DOHH2 (cell line): ENCODE measurements around the gene AVPI1.

ENCODE experiments used
- H3F3A ChIP-seq: fragments of 200-600 bp; sonication (generic), shearing (Covaris generic); 2 replicates; pipeline ENCODE4 v1.6.0; 2016; ENCODE audit warnings: antibody characterized with exemption, mild to moderate bottlenecking; ENCODE audit not compliant: control insufficient read depth, insufficient read depth
- H3K27ac ChIP-seq: fragments of 200-600 bp; sonication (generic); 2 replicates; pipeline ENCODE4 v1.5.1; 2014; ENCODE audit warnings: low read depth, mild to moderate bottlenecking, low read length, moderate library complexity
- H3K27me3 ChIP-seq: fragments of 200-600 bp; sonication (generic); 2 replicates; pipeline ENCODE4 v1.6.1; 2014; ENCODE audit warnings: mild to moderate bottlenecking, low read length, mixed read lengths; ENCODE audit not compliant: control insufficient read depth
- H3K36me3 ChIP-seq: fragments of 200-600 bp; sonication (generic); 2 replicates; pipeline ENCODE4 v1.6.1; 2014; ENCODE audit warnings: mild to moderate bottlenecking, low read length, moderate library complexity, mixed read lengths; ENCODE audit not compliant: control insufficient read depth
- H3K4me1 ChIP-seq: fragments of 200-600 bp; sonication (generic); 2 replicates; pipeline ENCODE4 v1.6.1; 2014; ENCODE audit warnings: mild to moderate bottlenecking, low read length, mixed read lengths; ENCODE audit not compliant: control insufficient read depth
- H3K4me2 ChIP-seq: fragments of 200-600 bp; sonication (generic); 2 replicates; pipeline ENCODE4 v1.6.0; 2014; ENCODE audit warnings: mild to moderate bottlenecking, low read length, moderate library complexity
- H3K4me3 ChIP-seq: fragments of 200-600 bp; sonication (generic); 2 replicates; pipeline ENCODE4 v1.5.1; 2014; ENCODE audit warnings: mild to moderate bottlenecking, low read length, mixed read lengths
- H3K79me2 ChIP-seq: fragments of 200-600 bp; sonication (generic); 2 replicates; pipeline ENCODE4 v1.6.1; 2014; ENCODE audit warnings: mild to moderate bottlenecking, low read length, mixed read lengths; ENCODE audit not compliant: control insufficient read depth
- H3K9me2 ChIP-seq: fragments of 200-600 bp; sonication (generic); replicated peaks from 2 replicates; pipeline ENCODE4 v1.6.1; 2014; ENCODE audit warnings: mild to moderate bottlenecking, low read length, mixed read lengths; ENCODE audit not compliant: control insufficient read depth
- H3K9me3 ChIP-seq: fragments of 200-600 bp; sonication (generic); 2 replicates; pipeline ENCODE4 v1.6.1; 2014; ENCODE audit warnings: antibody characterized with exemption, low read length, mixed read lengths; ENCODE audit not compliant: control insufficient read depth, insufficient read depth
- H4K20me1 ChIP-seq: fragments of 200-600 bp; sonication (generic); 2 replicates; pipeline ENCODE4 v1.6.0; 2014; ENCODE audit warnings: low read depth, mild to moderate bottlenecking, antibody characterized with exemption, low read length, moderate library complexity; ENCODE audit not compliant: control insufficient read depth, insufficient read depth
- EZH2phosphoT487 ChIP-seq: fragments of 200-600 bp; sonication (generic); IDR thresholded peaks from 2 replicates; pipeline ENCODE4 v1.6.1; 2017; ENCODE audit warnings: borderline replicate concordance, mild to moderate bottlenecking, antibody characterized with exemption, low read length, moderate library complexity, mixed read lengths
- TF ChIP-seq, protein P1 (sequence below): fragments of 200-600 bp; sonication (generic); IDR thresholded peaks from one replicate; pipeline ENCODE4 v1.5.1; 2014; ENCODE audit warnings: antibody characterized with exemption, mild to moderate bottlenecking, low read depth, low read length; ENCODE audit not compliant: poor library complexity, severe bottlenecking

The AVPI1 gene

DNA sequence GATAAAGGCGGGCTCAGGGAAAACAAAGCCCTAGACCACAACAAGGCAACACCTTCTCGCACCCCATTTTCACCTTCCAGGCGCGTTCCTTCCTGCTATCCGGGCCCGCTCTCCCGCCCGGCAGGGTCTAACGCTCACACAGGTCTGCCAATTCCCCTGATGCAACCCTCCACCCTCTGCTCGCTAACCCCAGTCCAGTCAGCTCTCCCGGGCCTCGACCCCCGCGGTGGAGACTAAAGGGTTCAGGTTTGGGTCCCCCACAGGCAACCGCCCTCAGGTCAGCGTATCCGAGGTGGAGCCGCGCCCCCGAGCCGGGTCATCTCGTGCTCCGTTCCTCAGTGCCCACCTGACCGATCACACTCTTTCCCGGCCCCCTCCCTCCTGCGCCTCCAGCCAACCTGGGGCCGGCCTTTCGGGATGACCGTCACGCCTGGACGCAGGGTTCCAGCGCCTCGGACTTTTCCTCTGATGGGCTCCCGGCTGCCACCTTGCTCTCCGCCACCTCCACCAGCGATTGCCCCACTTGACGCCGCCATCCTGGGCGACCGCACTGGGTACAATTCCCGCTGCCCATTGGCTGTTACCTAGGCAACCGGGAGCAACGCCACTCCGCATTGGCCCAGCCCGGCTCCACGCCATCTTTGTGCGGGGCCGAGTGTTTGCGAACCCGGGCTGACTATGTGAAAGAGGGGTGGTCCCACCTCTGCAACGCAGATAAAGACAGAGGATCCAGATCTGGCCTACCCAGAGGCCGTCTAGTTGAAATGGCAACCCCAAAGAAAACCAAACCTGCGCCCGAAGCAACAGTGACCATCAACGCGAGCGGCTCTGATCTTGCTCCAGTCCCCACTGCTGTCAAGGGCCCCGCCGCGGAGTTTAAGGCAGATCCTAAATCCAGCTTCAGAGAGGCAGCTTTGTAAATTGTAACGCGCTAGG is 53.8 kb downstream of the AVPI1 start, which contains the start of gene MORN4:
TSS of gene MORN4 (minus strand) at position 552 of the 936 bp plus-strand sequence. CDS start 13,847 bp downstream, outside the sequence.
- peaks cover 5% of the 10 kb centered on the region; the same call in 1 of the 2 replicates for H3F3A ChIP-seq
- H3K4me2 ChIP-seq = peak within 1 kb of the TSS; percentile 86
- no peaks in the 10 kb centered on the region for H3K9me2 ChIP-seq
- H3K4me3 ChIP-seq = peak within 1 kb of the TSS; percentile 79
- H3K4me1 ChIP-seq = peaks cover 11% of the 10 kb centered on the region
- H3K27me3 ChIP-seq = no peaks in the 10 kb centered on the region
- H3K79me2 ChIP-seq = peaks cover 6% of the 10 kb centered on the region; the same call in 1 of the 2 replicates
- no peak for TF ChIP-seq EZH2phosphoT487
- TF ChIP-seq, protein P1, sequence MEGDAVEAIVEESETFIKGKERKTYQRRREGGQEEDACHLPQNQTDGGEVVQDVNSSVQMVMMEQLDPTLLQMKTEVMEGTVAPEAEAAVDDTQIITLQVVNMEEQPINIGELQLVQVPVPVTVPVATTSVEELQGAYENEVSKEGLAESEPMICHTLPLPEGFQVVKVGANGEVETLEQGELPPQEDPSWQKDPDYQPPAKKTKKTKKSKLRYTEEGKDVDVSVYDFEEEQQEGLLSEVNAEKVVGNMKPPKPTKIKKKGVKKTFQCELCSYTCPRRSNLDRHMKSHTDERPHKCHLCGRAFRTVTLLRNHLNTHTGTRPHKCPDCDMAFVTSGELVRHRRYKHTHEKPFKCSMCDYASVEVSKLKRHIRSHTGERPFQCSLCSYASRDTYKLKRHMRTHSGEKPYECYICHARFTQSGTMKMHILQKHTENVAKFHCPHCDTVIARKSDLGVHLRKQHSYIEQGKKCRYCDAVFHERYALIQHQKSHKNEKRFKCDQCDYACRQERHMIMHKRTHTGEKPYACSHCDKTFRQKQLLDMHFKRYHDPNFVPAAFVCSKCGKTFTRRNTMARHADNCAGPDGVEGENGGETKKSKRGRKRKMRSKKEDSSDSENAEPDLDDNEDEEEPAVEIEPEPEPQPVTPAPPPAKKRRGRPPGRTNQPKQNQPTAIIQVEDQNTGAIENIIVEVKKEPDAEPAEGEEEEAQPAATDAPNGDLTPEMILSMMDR = no peak
- no peaks in the 10 kb centered on the region for H3K36me3 ChIP-seq
- no peaks in the 10 kb centered on the region for H3K9me3 ChIP-seq
- no peaks in the 10 kb centered on the region for H4K20me1 ChIP-seq
- no peak within 1 kb of the TSS for H3K27ac ChIP-seq

DNA sequence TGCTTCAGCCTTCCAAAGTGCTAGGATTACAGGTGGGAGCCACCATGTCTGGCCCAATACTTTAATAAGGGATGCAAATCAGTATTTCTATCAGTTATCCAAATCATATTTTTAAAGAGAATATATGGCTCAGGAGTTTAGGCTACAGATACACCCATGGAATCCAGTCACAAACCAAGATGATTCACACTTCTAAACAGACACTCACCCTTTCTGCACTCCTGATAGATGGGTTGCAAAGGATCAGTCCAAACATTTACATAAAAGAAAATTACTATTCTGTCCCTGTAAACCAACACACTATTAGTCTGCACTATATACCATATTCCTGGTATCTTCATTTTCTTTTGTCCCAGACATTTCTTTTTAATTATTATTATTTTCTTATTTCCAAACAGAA is 55.9 kb downstream of the AVPI1 start:
- peaks cover 11% of the 10 kb centered on the region for H3K4me1 ChIP-seq
- H3K27ac ChIP-seq = no peak overlapping the region
- no peaks in the 10 kb centered on the region for H3K36me3 ChIP-seq
- no peak for TF ChIP-seq EZH2phosphoT487
- TF ChIP-seq, protein P1 = no peak
- H3K27me3 ChIP-seq = no peaks in the 10 kb centered on the region
- no peak overlapping the region for H3K4me3 ChIP-seq
- 0 out of 2 replicates have a peak, but pooled peaks cover 3% of the 10 kb centered on the region for H3F3A ChIP-seq
- H3K9me2 ChIP-seq = no peaks in the 10 kb centered on the region
- no peak overlapping the region for H3K4me2 ChIP-seq
- peaks cover 6% of the 10 kb centered on the region; the same call in 1 of the 2 replicates for H3K79me2 ChIP-seq
- H4K20me1 ChIP-seq = no peaks in the 10 kb centered on the region
- H3K9me3 ChIP-seq = no peaks in the 10 kb centered on the region

GRCh38 chr10:97629289-97629688 is 57.8 kb downstream of the AVPI1 start:
- H3K4me1 ChIP-seq = peaks cover 11% of the 10 kb centered on the region
- TF ChIP-seq, protein P1 = no peak
- TF ChIP-seq EZH2phosphoT487 = no peak
- no peaks in the 10 kb centered on the region for H4K20me1 ChIP-seq
- no peaks in the 10 kb centered on the region for H3K36me3 ChIP-seq
- no peaks in the 10 kb centered on the region for H3K9me3 ChIP-seq
- H3K27ac ChIP-seq = no peak overlapping the region
- no peaks in the 10 kb centered on the region for H3K27me3 ChIP-seq
- peaks cover 6% of the 10 kb centered on the region; the same call in 1 of the 2 replicates for H3K79me2 ChIP-seq
- H3K4me2 ChIP-seq = no peak overlapping the region
- no peaks in the 10 kb centered on the region for H3K9me2 ChIP-seq
- 0 out of 2 replicates have a peak, but pooled peaks cover 3% of the 10 kb centered on the region for H3F3A ChIP-seq
- no peak overlapping the region for H3K4me3 ChIP-seq
